Astrocyte (in vitro differentiated cells and primary cell): ENCODE measurements around the gene LRRC26. TPM values are rescaled to one million over a fixed set of nuclear protein-coding genes. Genes with fewer than 3 reads are reported as not detected.

Experiments used
- DNase-seq: peaks from one replicate; pipeline ENCODE4 v3.0.0-alpha.2; 2010; ENCODE audit warnings: low read depth
- FAIRE-seq: peaks from 2 replicates; lab custom pipeline; 2011; peaks lifted over from hg19 to GRCh38; lab: Jason Lieb, UNC
- H2AFZ ChIP-seq: 2 replicates; pipeline ENCODE4 v1.6.0; 2012; ENCODE audit warnings: low read depth, low read length, inconsistent platforms
- H3K27ac ChIP-seq: 2 replicates; pipeline ENCODE4 v1.5.1; 2011; ENCODE audit warnings: low read depth, low read length, inconsistent platforms
- H3K27me3 ChIP-seq: 2 replicates; pipeline ENCODE4 v1.6.0; 2011; ENCODE audit warnings: low read length, inconsistent platforms; ENCODE audit not compliant: insufficient read depth
- H3K36me3 ChIP-seq: 2 replicates; pipeline ENCODE4 v1.5.1; 2011; ENCODE audit warnings: low read length, inconsistent platforms; ENCODE audit not compliant: insufficient read depth
- H3K4me1 ChIP-seq: 2 replicates; pipeline ENCODE4 v1.5.1; 2011; ENCODE audit warnings: low read length, inconsistent platforms; ENCODE audit not compliant: insufficient read depth
- H3K4me2 ChIP-seq: 2 replicates; pipeline ENCODE4 v1.6.0; 2012; ENCODE audit warnings: low read length, inconsistent platforms
- H3K4me3 ChIP-seq: 2 replicates; pipeline ENCODE4 v1.5.1; 2011; ENCODE audit warnings: low read depth, mild to moderate bottlenecking, low read length, inconsistent platforms; ENCODE audit not compliant: insufficient read depth
- H3K79me2 ChIP-seq: 2 replicates; pipeline ENCODE4 v1.6.0; 2012; ENCODE audit warnings: mild to moderate bottlenecking, low read length, inconsistent platforms; ENCODE audit not compliant: insufficient read depth
- H3K9ac ChIP-seq: 2 replicates; pipeline ENCODE4 v1.6.0; 2012; ENCODE audit warnings: mild to moderate bottlenecking, low read length, inconsistent platforms
- H3K9me3 ChIP-seq: 2 replicates; pipeline ENCODE4 v1.5.1; 2012; ENCODE audit warnings: low read depth, mild to moderate bottlenecking, low read length, inconsistent platforms; ENCODE audit not compliant: insufficient read depth
- H4K20me1 ChIP-seq: 2 replicates; pipeline ENCODE4 v1.6.0; 2012; ENCODE audit warnings: low read length, inconsistent platforms; ENCODE audit not compliant: insufficient read depth
- H3K27ac Mint-ChIP-seq: one replicate; pipeline ENCODE4 v1.8.0; 2021; ENCODE audit warnings: mild to moderate bottlenecking, mixed read lengths; ENCODE audit not compliant: unreplicated experiment
- H3K27me3 Mint-ChIP-seq: one replicate; pipeline ENCODE4 v1.8.0; 2021; ENCODE audit warnings: low read depth, mixed read lengths; ENCODE audit not compliant: unreplicated experiment
- H3K36me3 Mint-ChIP-seq: one replicate; pipeline ENCODE4 v1.8.0; 2021; ENCODE audit warnings: low read depth, mixed read lengths; ENCODE audit not compliant: unreplicated experiment
- H3K4me1 Mint-ChIP-seq: one replicate; pipeline ENCODE4 v1.8.0; 2021; ENCODE audit warnings: low read depth, mixed read lengths; ENCODE audit not compliant: unreplicated experiment
- H3K4me3 Mint-ChIP-seq: one replicate; pipeline ENCODE4 v1.8.0; 2021; ENCODE audit warnings: mild to moderate bottlenecking, moderate library complexity, mixed read lengths; ENCODE audit not compliant: unreplicated experiment
- H3K9me3 Mint-ChIP-seq: one replicate; pipeline ENCODE4 v1.8.0; 2021; ENCODE audit warnings: mild to moderate bottlenecking, mixed read lengths; ENCODE audit not compliant: unreplicated experiment
- EZH2 ChIP-seq: IDR thresholded peaks from 2 replicates; pipeline ENCODE4 v1.6.1; 2012; ENCODE audit warnings: mild to moderate bottlenecking, low read length, inconsistent platforms; ENCODE audit not compliant: insufficient read depth
- total RNA-seq: library from RNA; stranded (reverse); gene quantifications from 2 replicates; pipeline ENCODE4 v1.2.1, GENCODE V29; 2021
- TF ChIP-seq, protein P1 (sequence below): IDR thresholded peaks from 2 replicates; pipeline ENCODE4 v1.5.1; 2011; ENCODE audit warnings: low read depth, mild to moderate bottlenecking, inconsistent platforms, low read length, moderate library complexity; ENCODE audit not compliant: insufficient read depth

The LRRC26 gene
- total RNA-seq, 1 donor from 2014 or later = not detected

DNA sequence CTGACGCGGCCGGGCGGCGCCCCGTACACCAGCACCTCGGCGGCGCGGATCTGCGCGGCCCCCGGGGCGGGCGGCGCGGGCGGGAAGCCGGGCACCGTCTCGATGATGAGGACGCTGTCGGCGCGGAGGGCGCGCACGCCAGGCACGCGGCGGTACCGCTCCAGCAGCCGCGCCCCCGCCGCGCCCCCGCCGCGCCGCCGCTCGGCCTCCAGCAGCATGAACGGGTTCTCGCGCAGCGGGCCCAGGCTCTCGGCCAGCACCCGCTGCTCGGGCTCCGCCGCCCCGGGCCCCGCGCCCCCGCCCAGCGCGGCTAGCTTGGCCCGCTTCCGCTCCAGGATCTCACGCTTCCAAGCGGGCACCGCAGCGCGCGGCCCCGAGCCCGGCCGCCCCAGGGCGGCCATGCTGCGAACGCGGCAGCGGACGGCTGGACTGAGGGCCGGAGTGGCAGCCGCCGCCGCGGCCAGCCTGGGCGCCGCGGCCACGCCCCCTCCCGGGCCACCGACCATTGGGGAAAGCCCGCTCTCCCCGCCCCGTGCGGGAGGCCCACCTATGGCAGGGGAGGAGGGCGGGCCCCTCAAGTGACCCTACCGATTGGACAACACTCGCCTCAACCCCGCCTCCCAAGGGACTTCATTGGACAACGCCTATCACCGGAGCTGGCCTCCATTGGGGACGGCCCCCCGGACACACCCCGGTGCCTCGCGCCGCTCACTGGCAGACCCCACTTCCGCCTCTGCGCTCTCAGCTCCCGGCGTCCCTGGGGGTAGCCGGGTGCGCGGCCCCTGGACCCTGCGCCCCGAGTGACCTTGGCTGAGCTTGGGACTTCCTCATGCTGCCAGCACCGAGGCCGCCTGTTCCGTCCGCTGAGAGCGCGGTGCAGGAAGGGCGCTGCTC lies 30.7 kb upstream of the LRRC26 start, which contains the start of gene TPRN:
Gene TPRN (minus strand): TSS at position 431 of the 894 bp plus-strand sequence. CDS start 30 bp downstream, at position 401.
- DNase-seq = peak; percentile 95
- H3K9ac ChIP-seq = peak within 1 kb of the TSS; percentile 70
- Mint-ChIP-seq H3K27ac (no peak within 1 kb of the TSS), H3K27me3 (no peaks in the 10 kb centered on the region), H3K4me1 (peaks cover 10% of the 10 kb centered on the region), H3K36me3 (no peaks in the 10 kb centered on the region), H3K9me3 (no peaks in the 10 kb centered on the region), H3K4me3 (peak within 1 kb of the TSS; percentile 85)
- peak within 1 kb of the TSS; percentile 19 for H3K27ac ChIP-seq
- peaks cover 65% of the 10 kb centered on the region for H3K79me2 ChIP-seq
- no peaks in the 10 kb centered on the region for H3K27me3 ChIP-seq
- no peak for TF ChIP-seq EZH2
- TF ChIP-seq, protein P1, sequence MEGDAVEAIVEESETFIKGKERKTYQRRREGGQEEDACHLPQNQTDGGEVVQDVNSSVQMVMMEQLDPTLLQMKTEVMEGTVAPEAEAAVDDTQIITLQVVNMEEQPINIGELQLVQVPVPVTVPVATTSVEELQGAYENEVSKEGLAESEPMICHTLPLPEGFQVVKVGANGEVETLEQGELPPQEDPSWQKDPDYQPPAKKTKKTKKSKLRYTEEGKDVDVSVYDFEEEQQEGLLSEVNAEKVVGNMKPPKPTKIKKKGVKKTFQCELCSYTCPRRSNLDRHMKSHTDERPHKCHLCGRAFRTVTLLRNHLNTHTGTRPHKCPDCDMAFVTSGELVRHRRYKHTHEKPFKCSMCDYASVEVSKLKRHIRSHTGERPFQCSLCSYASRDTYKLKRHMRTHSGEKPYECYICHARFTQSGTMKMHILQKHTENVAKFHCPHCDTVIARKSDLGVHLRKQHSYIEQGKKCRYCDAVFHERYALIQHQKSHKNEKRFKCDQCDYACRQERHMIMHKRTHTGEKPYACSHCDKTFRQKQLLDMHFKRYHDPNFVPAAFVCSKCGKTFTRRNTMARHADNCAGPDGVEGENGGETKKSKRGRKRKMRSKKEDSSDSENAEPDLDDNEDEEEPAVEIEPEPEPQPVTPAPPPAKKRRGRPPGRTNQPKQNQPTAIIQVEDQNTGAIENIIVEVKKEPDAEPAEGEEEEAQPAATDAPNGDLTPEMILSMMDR = no peak
- no peaks in the 10 kb centered on the region for H3K36me3 ChIP-seq
- no peak for FAIRE-seq
- H3K4me1 ChIP-seq = peaks cover 31% of the 10 kb centered on the region
- H3K9me3 ChIP-seq = no peaks in the 10 kb centered on the region
- H3K4me3 ChIP-seq = peak within 1 kb of the TSS; percentile 68
- peak within 1 kb of the TSS; percentile 82 for H2AFZ ChIP-seq
- peaks cover 46% of the 10 kb centered on the region for H4K20me1 ChIP-seq
- H3K4me2 ChIP-seq = peak within 1 kb of the TSS; percentile 89

DNA sequence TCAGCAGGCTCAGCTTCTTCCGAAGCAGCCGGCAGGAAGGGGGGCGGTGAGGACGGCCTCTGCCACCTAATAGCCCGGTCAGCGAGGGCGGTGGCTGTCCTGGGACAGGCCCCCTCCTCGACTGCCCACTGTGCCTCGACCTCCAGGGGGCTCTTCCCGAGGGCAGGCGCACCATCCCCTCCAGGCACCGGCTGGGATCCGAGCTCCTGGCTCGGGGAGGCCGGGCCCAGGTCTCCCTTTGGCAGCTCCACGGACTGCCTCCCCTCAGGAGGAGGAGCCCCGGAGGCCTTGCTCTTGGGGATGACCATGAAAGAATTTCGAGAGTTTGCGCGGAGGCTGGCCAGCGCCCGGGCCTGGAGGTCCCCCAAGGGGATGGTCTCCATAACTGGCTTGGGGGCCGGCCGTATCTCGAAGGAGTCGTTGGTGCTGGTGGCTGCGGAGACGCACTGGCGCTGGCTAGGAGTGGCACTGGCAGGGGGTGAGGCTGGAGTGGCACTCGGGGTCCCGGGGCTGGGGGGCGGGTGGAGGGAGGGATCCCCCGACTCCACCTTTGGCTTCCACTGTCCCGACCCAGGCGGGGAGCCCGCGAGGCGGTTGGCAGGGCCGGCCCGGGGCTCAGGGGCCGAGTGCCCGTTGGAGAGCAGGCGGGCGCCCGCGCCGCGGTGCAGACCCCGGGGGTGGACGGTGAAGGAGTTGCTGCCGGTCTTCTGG lies 29.7 kb upstream of the LRRC26 start:
- Histone ChIP-seq H3K36me3 (no peaks in the 10 kb centered on the region), H3K9ac (peak overlapping the region; percentile 52), H3K79me2 (peaks cover 65% of the 10 kb centered on the region), H3K4me3 (peak overlapping the region; percentile 48), H3K27ac (no peak overlapping the region), H4K20me1 (peaks cover 55% of the 10 kb centered on the region), H3K4me2 (peak overlapping the region; percentile 89), H3K9me3 (no peaks in the 10 kb centered on the region), H2AFZ (no peak overlapping the region), H3K27me3 (no peaks in the 10 kb centered on the region), H3K4me1 (peaks cover 25% of the 10 kb centered on the region)
- H3K27me3 Mint-ChIP-seq = no peaks in the 10 kb centered on the region
- DNase-seq (no peak), FAIRE-seq (no peak)
- peak overlapping the region; percentile 85 for H3K4me3 Mint-ChIP-seq
- H3K36me3 Mint-ChIP-seq = no peaks in the 10 kb centered on the region
- H3K9me3 Mint-ChIP-seq = no peaks in the 10 kb centered on the region
- TF ChIP-seq, protein P1 = no peak
- no peak for TF ChIP-seq EZH2
- no peak overlapping the region for H3K27ac Mint-ChIP-seq
- peaks cover 14% of the 10 kb centered on the region for H3K4me1 Mint-ChIP-seq
